HepG2 (cell line): ENCODE measurements around the gene MYADML2. TPM values are rescaled to one million over a fixed set of nuclear protein-coding genes. Genes with fewer than 3 reads are reported as not detected.

Source experiments
- ARID5B ChIP-seq: IDR thresholded peaks from 2 replicates; pipeline ENCODE4 v1.4.0; 2020; ENCODE audit warnings: mild to moderate bottlenecking, missing genetic modification reagents
- ASH2L ChIP-seq: fragments of 300-600, 200-600 bp; sonication (generic); IDR thresholded peaks from 2 replicates; pipeline ENCODE4 v1.7.0; 2017; ENCODE audit warnings: low read depth, mild to moderate bottlenecking, moderate library complexity, mixed read lengths, low read length; ENCODE audit not compliant: insufficient read length
- ATF3 ChIP-seq: sonication (generic); formaldehyde crosslinking; IDR thresholded peaks from 2 replicates; pipeline ENCODE4 v1.4.0; 2020; ENCODE audit warnings: missing genetic modification reagents
- BRD4 ChIP-seq: sonication (generic); formaldehyde crosslinking; IDR thresholded peaks from 2 replicates; pipeline ENCODE4 v1.4.0; 2020; ENCODE audit warnings: missing genetic modification reagents
- CC2D1A ChIP-seq: sonication (generic); formaldehyde crosslinking; IDR thresholded peaks from 2 replicates; pipeline ENCODE4 v1.8.1; 2023; ENCODE audit warnings: mild to moderate bottlenecking, missing genetic modification reagents
- CTCF ChIP-seq: sonication (generic); formaldehyde crosslinking; IDR thresholded peaks from 2 replicates; pipeline ENCODE4 v1.5.0; 2020; ENCODE audit warnings: mild to moderate bottlenecking, missing genetic modification reagents, moderate library complexity
- HNF1B ChIP-seq: sonication (generic); formaldehyde crosslinking; IDR thresholded peaks from 2 replicates; pipeline ENCODE4 v1.5.1; 2020; ENCODE audit warnings: mild to moderate bottlenecking, moderate library complexity, missing genetic modification reagents
- HOXA3 ChIP-seq: sonication (generic); formaldehyde crosslinking; IDR thresholded peaks from 2 replicates; pipeline ENCODE4 v1.5.0; 2020; ENCODE audit warnings: missing genetic modification reagents
- NFYB ChIP-seq: sonication (generic); formaldehyde crosslinking; IDR thresholded peaks from 2 replicates; pipeline ENCODE4 v1.4.0; 2020; ENCODE audit warnings: missing genetic modification reagents
- SMAD9 ChIP-seq: sonication (generic); formaldehyde crosslinking; IDR thresholded peaks from 2 replicates; pipeline ENCODE4 v1.5.1; 2020; ENCODE audit warnings: mild to moderate bottlenecking, missing genetic modification reagents
- SNAI1 ChIP-seq: sonication (generic); formaldehyde crosslinking; IDR thresholded peaks from 2 replicates; pipeline ENCODE4 v1.5.0; 2020; ENCODE audit warnings: mild to moderate bottlenecking, missing genetic modification reagents, borderline replicate concordance
- SP1 ChIP-seq, 2 experiments: fragments of 450-650 bp in 1 of 2; sonication (generic) in 1 of 2; formaldehyde crosslinking in 1 of 2; IDR thresholded peaks; 2 replicates each; pipeline versions ENCODE4 v1.4.0 to v1.6.1; 2016 to 2020; ENCODE audit warnings: missing genetic modification reagents in 1 of 2
- UBTF ChIP-seq: sonication (generic); formaldehyde crosslinking; IDR thresholded peaks from 2 replicates; pipeline ENCODE4 v1.4.0; 2020; ENCODE audit warnings: mild to moderate bottlenecking, missing genetic modification reagents
- ZBTB33 ChIP-seq: sonication (generic); formaldehyde crosslinking; IDR thresholded peaks from 2 replicates; pipeline ENCODE4 v1.4.0; 2020; ENCODE audit warnings: missing genetic modification reagents
- ZNF282 ChIP-seq: fragments of 450-650 bp; IDR thresholded peaks from 2 replicates; pipeline ENCODE4 v1.6.1; 2018; ENCODE audit not compliant: partially characterized antibody
- ZNF720 ChIP-seq: sonication (generic); formaldehyde crosslinking; IDR thresholded peaks from 2 replicates; pipeline ENCODE4 v1.4.0; 2020; ENCODE audit warnings: missing genetic modification reagents
- polyA plus RNA-seq, 8 experiments: library from polyadenylated mRNA; depleted of rRNA in 3 of 8; stranded (reverse) in 7 of 8; unstranded in 1 of 8; fragments of >200 nt; fragmentation: Illumina TruSeq in 4 of 8; extraction: Trizol in 4 of 8; gene quantifications; 2 replicates each; pipeline versions ENCODE4 v1.2.1 to v1.2.3, GENCODE V29; 2011 to 2016; ENCODE audit warnings: low read depth in 4 of 8, missing spikeins in 1 of 8, mixed read lengths in 1 of 8; ENCODE audit not compliant: insufficient read depth in 1 of 8
- total RNA-seq, 5 experiments: library from RNA; depleted of rRNA; stranded (reverse); fragments of >200 nt; fragmentation: Illumina TruSeq; extraction: Trizol; gene quantifications; 2 replicates each; pipeline ENCODE4 v1.2.3, GENCODE V29; 2016; ENCODE audit warnings: low read depth in 1 of 5

Gene MYADML2
- total and polyA plus RNA-seq, 2 of the 13 experiments (the other 11 are each of a cell fraction or from before 2014, with no cell fraction given), result not detected

- peak; percentile 86 for TF ChIP-seq ARID5B (CRISPR knock-in tag)
- peak; percentile 93 for TF ChIP-seq SMAD9
- TF ChIP-seq HOXA3 (CRISPR knock-in tag), result peak; percentile 93
- TF ChIP-seq ATF3 (CRISPR knock-in tag), result peak; percentile 14
- peak; percentile 97 for TF ChIP-seq SNAI1 (CRISPR knock-in tag)
- no peak; the same call in 1 of the 2 replicates for TF ChIP-seq CTCF (CRISPR knock-in tag)
- no peak for TF ChIP-seq ASH2L
- peak; percentile 97 for TF ChIP-seq BRD4 (CRISPR knock-in tag)
- TF ChIP-seq ZNF720 (CRISPR knock-in tag), result no peak
- TF ChIP-seq HNF1B (CRISPR knock-in tag), result peak; percentile 87
- TF ChIP-seq ZBTB33, result peak; percentile 68
- no peak for TF ChIP-seq SP1 (IDR thresholded peaks at IDR 0.05)
- TF ChIP-seq SP1 (CRISPR knock-in tag; IDR thresholded peaks at IDR 0.05), result peak; percentile 78
- TF ChIP-seq CC2D1A, result peak; percentile 98
- TF ChIP-seq ZNF282, result no peak
- peak; percentile 89; the same call in 1 of the 2 replicates for TF ChIP-seq UBTF (CRISPR knock-in tag)
- peak; percentile 38; the same call in 1 of the 2 replicates for TF ChIP-seq NFYB (CRISPR knock-in tag)
These were observed 45.5 kb upstream of the MYADML2 start (continued) for GRCh38 chr17:81992306-81993102.
